GM19463 (cell line): ENCODE results near the gene JAZF1.
"Not testable (repeated sequence)": the region's sequence is repeated elsewhere in the genome, so short reads cannot be mapped to it uniquely, and the experiment has no call there.

Experiments used
- ATAC-seq: cut with Tn5 transposase; IDR thresholded peaks from one replicate; pipeline ENCODE4 v1.9.1; 2021; ENCODE audit warnings: mild to moderate bottlenecking, moderate library complexity; ENCODE audit not compliant: unreplicated experiment

The JAZF1 gene

DNA sequence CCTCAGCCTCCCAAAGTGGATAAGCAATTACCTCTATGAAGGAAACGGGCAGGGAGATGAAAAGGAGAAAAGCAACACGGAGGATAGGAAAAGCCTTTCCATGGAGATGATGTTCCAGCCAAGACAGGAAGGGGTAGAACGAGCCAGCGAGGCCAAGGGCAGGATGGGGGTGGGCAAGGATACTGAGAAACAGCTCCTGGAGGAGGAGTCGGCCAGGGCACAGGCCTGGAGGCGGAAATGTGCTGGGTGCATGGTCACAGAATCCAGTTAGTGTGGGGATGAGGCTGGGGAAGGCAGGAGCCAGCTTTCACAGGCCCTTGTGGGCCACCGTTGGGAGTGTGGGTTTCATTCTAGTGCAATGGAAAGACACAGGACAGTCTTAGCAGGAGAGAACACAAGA, 162.6 kb downstream of the JAZF1 start:
- ATAC-seq, result no peak

GRCh38 chr7:28017372-28017771, 163.2 kb downstream of the JAZF1 start:
- ATAC-seq, result no peak

GRCh38 chr7:28016297-28016696, 164.3 kb downstream of the JAZF1 start:
- no peak for ATAC-seq

DNA sequence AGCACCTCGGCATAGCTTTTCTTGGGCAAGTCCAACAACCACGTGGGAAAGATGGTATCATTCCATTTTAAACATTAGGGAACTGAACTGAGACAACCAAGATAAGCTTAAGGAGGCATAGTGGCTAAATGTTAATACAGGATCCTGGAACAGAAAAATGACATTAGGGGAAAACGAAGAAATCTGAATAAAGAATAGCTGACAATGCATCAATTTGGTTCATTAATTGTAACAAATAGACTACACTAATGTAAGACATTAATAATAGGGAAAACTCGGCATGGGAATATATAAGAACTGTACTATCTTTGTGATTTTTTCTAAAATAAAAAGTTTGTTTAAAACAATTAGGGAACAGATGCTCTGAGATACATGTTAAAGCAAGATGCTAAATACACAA, 165.4 kb downstream of the JAZF1 start:
- no peak for ATAC-seq

DNA sequence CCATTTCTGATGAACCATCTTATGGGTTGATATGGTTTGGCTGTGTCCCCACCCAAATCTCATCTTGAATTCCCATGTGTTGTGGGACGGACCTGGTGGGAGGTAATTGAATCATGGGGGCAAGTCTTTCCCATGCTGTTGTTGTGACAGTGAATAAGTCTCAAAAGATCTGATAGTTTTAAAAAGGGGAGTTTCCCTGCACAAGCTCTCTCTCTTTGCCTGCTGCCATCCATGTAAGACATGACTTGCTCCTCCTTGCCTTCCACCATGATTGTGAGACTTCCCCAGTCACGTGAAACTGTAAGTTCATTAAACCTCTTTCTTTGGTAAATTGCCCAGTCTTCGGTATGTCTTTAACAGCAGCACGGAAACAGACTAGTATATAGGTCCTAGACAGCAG, 166.3 kb downstream of the JAZF1 start:
- not testable (repeated sequence) for ATAC-seq

DNA sequence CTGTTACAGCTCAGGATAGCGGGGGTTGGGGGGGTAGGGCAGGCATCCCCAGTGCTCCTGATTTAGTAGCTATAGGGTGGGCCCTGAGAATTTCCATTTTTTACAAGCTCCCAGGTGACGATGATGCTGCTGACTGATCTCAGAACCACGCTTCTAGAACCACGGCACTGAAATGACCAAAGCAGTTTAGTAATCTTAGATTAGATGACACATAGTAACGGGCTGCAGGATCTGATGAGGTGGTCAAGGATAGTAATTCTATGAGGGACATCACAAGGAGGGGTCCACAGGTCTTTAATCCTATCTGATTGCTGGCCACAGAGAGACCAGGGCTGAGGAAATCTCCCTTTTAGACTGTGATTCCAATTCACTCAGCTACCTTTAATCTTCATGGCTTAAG, 167.2 kb downstream of the JAZF1 start:
- ATAC-seq, result no peak

- no peak for ATAC-seq
These were observed 167.6 kb downstream of the JAZF1 start for GRCh38 chr7:28013019-28013418.

DNA sequence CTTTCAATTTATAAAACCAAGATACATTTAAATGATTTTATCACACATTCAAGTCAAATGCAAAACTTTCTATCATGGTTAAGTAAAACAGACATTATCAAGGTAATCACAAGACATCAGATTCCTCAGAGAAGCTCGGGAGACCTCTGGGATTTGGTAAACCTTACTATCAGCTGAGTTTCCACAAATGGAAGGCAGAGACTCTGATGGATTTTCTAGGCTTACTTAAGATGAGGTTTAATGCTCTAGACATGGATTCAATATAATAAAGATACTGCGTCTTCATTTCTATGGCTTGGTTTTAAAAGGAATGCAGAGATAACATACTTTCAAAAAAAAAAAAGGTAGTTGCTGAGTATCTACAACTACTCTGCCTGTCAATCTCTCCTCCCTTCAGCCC, 171.7 kb downstream of the JAZF1 start:
- ATAC-seq, result no peak

DNA sequence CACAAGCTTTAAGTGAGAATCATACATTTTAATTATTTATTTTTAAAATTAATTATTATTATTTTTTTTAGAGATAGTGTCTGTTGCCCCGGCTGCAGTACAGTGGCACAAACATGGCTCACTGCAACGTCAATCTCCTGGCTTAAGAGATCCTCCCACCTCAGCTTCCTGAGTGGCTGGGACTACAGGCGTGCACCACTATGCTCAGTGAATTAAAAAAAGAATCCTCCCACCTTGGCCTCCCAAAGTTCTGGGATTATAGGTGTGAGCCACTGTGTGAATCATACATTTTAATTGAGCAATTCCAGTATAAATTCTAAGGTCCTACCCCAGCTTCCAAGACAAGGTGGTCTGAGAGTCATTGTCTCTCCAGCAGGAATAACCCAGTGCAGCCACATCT, 172.4 kb downstream of the JAZF1 start:
- no peak for ATAC-seq

DNA sequence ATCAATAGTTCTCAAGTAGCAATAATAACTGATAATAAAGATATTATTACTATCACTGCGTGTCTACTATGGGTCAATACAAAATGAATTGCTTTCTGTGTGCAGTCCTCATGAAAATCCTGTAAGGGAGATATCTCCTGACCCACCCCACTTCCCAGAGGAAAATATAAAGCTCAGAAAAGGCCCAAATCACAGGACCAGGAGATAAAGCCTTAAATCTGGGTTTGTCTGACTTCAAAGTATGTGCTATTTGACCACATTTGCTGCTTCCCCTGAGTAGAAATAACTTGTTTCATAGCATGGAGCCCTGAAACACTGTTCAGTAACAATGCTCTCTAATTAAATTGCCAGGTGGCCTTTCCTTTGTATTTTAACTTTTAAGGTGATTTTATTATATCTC, 174.1 kb downstream of the JAZF1 start:
- no peak for ATAC-seq

DNA sequence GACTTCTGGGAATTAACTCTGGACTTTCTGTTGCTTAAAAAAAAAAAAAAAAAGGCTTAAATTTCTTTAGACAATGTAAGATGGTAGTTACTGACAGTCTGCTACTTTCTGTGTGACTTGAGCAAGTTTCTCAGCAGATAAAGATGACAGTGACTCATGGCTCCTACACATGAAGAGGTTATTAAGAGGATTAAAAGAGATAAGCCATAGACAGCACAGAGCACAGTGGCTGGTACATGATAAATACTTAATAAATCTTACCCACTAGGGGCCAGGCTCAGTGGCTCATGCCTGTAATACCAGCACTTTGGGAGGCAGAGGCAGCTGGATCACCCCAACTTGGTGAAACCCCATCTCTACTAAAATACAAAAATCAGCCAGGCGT, 174.8 kb downstream of the JAZF1 start:
- ATAC-seq, result no peak

DNA sequence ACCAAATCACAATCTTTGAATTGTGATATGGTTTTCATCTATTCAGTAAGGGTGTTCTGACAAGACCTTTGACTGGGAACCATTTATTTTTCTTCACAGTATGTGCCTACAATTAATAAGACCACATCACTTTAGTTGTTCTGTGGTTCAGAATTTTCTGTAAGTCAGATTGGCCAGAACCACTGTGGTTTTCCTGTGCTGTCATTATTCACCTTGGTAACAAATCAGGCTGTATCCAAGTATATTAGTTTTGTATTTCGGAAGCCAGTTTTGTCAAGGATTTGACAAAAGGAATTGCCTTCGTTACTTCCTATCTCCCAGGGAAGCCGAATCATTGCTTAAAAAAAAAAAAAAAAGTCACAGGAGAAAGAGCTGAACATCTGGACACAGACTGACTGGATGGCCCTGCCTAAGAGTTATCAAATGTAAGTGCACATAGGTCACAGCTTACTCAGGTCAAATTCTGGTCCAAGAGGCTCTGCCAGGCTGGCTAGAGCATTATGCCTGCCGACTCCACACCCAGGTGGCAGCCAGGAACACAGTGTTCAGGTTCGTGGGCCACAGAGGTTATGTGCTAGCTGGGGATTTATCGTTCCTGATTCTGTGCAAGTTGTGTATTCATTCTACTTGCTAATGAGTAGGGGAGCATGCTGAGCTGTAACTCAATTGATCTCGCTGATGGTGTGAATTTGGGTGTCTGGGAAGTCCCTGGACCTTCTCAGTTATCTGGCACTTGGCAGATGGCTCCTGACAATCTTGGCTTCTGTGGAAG, 175.3 kb downstream of the JAZF1 start:
- ATAC-seq, result no peak

DNA sequence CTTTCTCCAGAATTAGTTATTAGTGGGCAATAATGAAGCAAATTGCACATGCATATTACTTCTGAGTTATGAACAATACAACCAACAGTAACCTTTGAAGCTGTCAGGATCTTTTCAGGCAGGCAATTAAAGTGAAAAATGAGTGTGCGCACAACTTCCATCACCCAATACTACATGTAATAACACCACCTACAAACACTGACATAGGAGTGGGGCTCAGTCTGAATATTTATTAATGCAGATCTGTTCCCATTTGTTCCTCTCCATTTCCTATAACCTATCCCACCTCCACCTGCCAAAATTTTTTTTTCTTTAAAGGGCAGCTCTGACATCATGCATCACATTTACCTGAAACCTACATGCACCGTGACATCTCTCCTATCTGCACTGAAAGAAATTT, 177.2 kb downstream of the JAZF1 start:
- no peak for ATAC-seq

DNA sequence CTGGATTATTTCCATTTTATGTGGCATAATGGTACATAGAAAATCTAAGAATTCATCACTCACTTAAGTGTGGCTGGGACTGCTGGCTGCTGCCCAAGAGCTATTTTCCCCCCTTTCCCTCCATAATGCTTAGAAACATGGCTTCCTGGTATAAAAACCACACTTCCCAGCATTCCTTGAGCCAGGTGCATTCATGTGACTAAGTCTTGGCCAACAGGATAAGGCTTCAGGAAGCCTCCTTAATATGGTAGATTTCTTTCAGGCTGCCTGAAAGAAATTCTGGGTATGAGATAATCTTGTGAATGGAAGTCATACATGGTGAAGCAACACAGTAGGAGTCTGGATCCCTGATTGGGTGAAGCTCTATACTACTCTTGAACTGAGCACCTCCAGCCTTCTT, 178.0 kb downstream of the JAZF1 start:
- ATAC-seq, result no peak

DNA sequence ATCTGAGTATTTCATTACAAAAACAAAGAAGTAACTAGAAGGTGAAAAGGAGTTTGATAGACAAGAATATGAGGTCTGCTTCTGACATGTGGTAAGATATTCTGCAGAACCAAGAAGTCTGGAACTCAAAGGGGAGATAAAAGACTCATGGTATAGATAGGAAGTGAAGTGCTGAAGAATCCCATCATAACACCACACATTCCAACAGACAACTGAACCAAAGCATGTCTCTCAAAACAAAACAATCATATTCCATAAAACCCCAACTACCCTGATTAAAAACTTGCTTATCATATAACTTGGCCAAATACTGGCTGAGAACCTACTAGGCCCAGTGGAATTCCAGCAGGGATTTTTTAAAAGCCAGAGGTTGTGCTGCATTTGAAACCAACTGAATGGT, 178.7 kb downstream of the JAZF1 start:
- ATAC-seq, result no peak

GRCh38 chr7:27999829-28000228, 180.8 kb downstream of the JAZF1 start:
- ATAC-seq, result no peak

GRCh38 chr7:27998382-27998781, 182.2 kb downstream of the JAZF1 start:
- ATAC-seq, result no peak

- ATAC-seq, result no peak
These were observed 183.3 kb downstream of the JAZF1 start for GRCh38 chr7:27997188-27997707.

DNA sequence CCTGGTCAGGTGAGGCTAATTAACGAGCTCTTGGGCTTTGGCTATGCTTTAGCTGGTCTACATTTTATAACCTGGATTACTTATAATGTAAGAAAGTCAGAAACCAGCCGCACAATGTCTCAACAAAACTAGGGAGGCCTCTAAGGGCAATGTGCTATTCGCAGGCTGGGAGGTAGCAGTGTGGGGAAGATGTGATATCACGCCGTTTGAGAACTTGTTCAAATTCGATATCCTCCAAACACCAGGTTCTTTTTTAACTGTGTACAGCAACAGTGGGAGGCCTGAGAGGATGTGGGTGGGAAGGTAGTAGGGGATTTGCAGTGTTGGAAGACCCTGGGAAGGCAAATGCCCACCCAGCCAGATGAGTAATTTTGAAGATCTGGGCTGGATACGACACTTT, 184.5 kb downstream of the JAZF1 start:
- ATAC-seq, result no peak

DNA sequence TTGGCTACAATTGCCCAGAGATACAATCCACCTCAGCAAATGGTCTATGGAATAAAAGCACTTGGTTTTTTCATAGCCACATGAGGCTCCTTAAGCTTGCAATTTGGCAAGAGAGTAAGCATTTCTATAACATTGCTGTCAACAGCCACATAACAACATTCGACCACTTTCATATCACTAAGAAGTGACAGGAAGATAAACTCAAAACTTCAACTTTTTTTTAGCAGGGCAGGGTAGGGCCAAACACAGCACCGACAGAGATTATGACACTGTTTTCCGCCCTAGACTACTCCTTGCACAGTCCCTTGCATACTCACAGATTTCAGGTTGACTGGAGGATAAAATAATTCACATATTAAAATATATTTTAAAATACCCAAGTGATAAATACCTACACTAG, 185.4 kb downstream of the JAZF1 start:
- no peak for ATAC-seq

- no peak for ATAC-seq
These were observed 186.0 kb downstream of the JAZF1 start for GRCh38 chr7:27994639-27995038.

DNA sequence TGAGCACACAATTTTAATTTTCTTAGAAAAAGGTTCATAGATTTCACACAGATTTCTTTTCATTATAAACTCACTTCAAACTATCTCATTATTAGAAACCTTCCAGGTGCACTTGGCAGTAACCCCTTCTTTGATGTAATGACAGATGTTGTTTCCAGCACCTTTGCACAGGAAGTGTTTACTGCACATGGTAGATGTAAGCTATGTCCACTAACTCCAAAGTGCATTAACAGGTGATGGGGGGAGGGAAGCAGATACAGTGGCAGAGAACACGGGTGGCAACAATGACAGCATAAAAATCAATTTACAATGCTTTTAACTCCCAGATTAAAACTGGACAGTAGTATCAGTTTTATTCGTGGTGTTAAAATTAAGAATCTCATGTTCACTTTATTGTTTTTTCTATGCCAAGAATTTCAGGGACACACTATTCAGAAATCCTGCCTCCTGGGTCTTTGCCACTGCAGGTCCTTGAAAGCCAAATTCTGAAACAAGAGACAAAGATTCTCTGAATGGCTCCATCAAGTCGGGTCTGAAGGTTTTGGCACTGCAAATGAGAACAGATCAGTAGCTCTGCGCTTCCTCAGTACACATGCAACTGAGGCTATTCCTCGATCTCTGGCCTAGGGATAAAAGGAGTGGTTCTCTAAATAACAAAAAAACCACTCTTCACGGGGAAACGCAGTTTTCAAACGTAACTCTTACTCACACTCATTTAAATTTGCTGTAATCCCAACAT, 187.7 kb downstream of the JAZF1 start:
- no peak for ATAC-seq
